Endothelial cell (in vitro differentiated cells): ENCODE results near the gene VNN1. TPM values are rescaled to one million over a fixed set of nuclear protein-coding genes. Genes with fewer than 3 reads are reported as not detected.
"Not testable (repeated sequence)": the region's sequence is repeated elsewhere in the genome, so short reads cannot be mapped to it uniquely, and the experiment has no call there.

ENCODE experiments used
- DNase-seq: peaks from one replicate; pipeline ENCODE4 v3.0.0; 2021; ENCODE audit warnings: low spot score
- H3K27ac Mint-ChIP-seq: one replicate; pipeline ENCODE4 v1.8.0; 2021; ENCODE audit warnings: mixed read lengths, inconsistent platforms; ENCODE audit not compliant: unreplicated experiment
- H3K27me3 Mint-ChIP-seq: one replicate; pipeline ENCODE4 v1.8.0; 2021; ENCODE audit warnings: mild to moderate bottlenecking, moderate library complexity, mixed read lengths, inconsistent platforms; ENCODE audit not compliant: unreplicated experiment
- H3K36me3 Mint-ChIP-seq: one replicate; pipeline ENCODE4 v1.8.0; 2021; ENCODE audit warnings: mild to moderate bottlenecking, low read depth, mixed read lengths, inconsistent platforms; ENCODE audit not compliant: unreplicated experiment
- H3K4me1 Mint-ChIP-seq: one replicate; pipeline ENCODE4 v1.8.0; 2021; ENCODE audit warnings: mild to moderate bottlenecking, mixed read lengths, inconsistent platforms; ENCODE audit not compliant: unreplicated experiment
- H3K4me3 Mint-ChIP-seq: one replicate; pipeline ENCODE4 v1.8.0; 2021; ENCODE audit warnings: mild to moderate bottlenecking, mixed read lengths, inconsistent platforms; ENCODE audit not compliant: unreplicated experiment
- H3K9me3 Mint-ChIP-seq: one replicate; pipeline ENCODE4 v1.8.0; 2021; ENCODE audit warnings: mixed read lengths, inconsistent platforms; ENCODE audit not compliant: unreplicated experiment
- CTCF ChIP-seq: fragments of 200-600 bp; sonication (generic); IDR thresholded peaks from one replicate; pipeline ENCODE4 v1.5.0; 2021; ENCODE audit warnings: antibody characterized with exemption; ENCODE audit not compliant: unreplicated experiment
- total RNA-seq: library from RNA; stranded (reverse); fragmentation: NEBNext Ultra II Directional; extraction: Animal tissue kit (Norgen Biotek cat#: 25700); gene quantifications from one replicate; pipeline ENCODE4 v1.2.1, GENCODE V29; 2021; ENCODE audit not compliant: unreplicated experiment

The VNN1 gene
- total RNA-seq, 1 donor from 2014 or later, result 1.5 TPM

- Mint-ChIP-seq H3K4me1 (no peaks in the 10 kb centered on the region), H3K9me3 (no peaks in the 10 kb centered on the region), H3K36me3 (no peaks in the 10 kb centered on the region), H3K27ac (no peak overlapping the region), H3K4me3 (no peak overlapping the region), H3K27me3 (peaks cover 2% of the 10 kb centered on the region)
- no peak for TF ChIP-seq CTCF
- no peak for DNase-seq
Observed at GRCh38 chr6:132708771-132709170, 5.1 kb downstream of the VNN1 start.

- H3K36me3 Mint-ChIP-seq, result no peaks in the 10 kb centered on the region
- no peak overlapping the region for H3K27ac Mint-ChIP-seq
- no peaks in the 10 kb centered on the region for H3K9me3 Mint-ChIP-seq
- DNase-seq, result no peak
- H3K4me3 Mint-ChIP-seq, result no peak overlapping the region
- no peak for TF ChIP-seq CTCF
- no peaks in the 10 kb centered on the region for H3K4me1 Mint-ChIP-seq
- H3K27me3 Mint-ChIP-seq, result peaks cover 2% of the 10 kb centered on the region
Observed at GRCh38 chr6:132708002-132708401, 5.9 kb downstream of the VNN1 start.

- not testable (repeated sequence) for H3K27me3 Mint-ChIP-seq, H3K4me1 Mint-ChIP-seq, H3K36me3 Mint-ChIP-seq, H3K9me3 Mint-ChIP-seq, DNase-seq, H3K27ac Mint-ChIP-seq, H3K4me3 Mint-ChIP-seq
Observed at GRCh38 chr6:132706756-132707155, 7.1 kb downstream of the VNN1 start.

GRCh38 chr6:132703936-132704335, 9.9 kb downstream of the VNN1 start:
- no peak for TF ChIP-seq CTCF
- Mint-ChIP-seq H3K27ac (no peak overlapping the region), H3K36me3 (no peaks in the 10 kb centered on the region), H3K9me3 (no peaks in the 10 kb centered on the region), H3K4me3 (no peak overlapping the region), H3K4me1 (peaks cover 6% of the 10 kb centered on the region), H3K27me3 (no peaks in the 10 kb centered on the region)
- no peak for DNase-seq

GRCh38 chr6:132698608-132699007, 15.2 kb downstream of the VNN1 start:
- peaks cover 4% of the 10 kb centered on the region for H3K36me3 Mint-ChIP-seq
- peaks cover 8% of the 10 kb centered on the region for H3K9me3 Mint-ChIP-seq
- TF ChIP-seq CTCF, result no peak
- H3K4me3 Mint-ChIP-seq, result no peak overlapping the region
- no peaks in the 10 kb centered on the region for H3K27me3 Mint-ChIP-seq
- DNase-seq, result no peak
- H3K27ac Mint-ChIP-seq, result no peak overlapping the region
- H3K4me1 Mint-ChIP-seq, result peaks cover 6% of the 10 kb centered on the region

GRCh38 chr6:132695773-132696172, 18.1 kb downstream of the VNN1 start:
- no peak for TF ChIP-seq CTCF
- Mint-ChIP-seq H3K36me3 (peaks cover 4% of the 10 kb centered on the region), H3K4me3 (no peak overlapping the region), H3K27ac (no peak overlapping the region), H3K4me1 (no peaks in the 10 kb centered on the region), H3K27me3 (no peaks in the 10 kb centered on the region), H3K9me3 (peaks cover 8% of the 10 kb centered on the region)
- no peak for DNase-seq
